GM19372 (cell line): ENCODE measurements around the gene AFF4.
"Not testable (repeated sequence)": the region's sequence is repeated elsewhere in the genome, so short reads cannot be mapped to it uniquely, and the experiment has no call there.

Source experiments
- ATAC-seq: cut with Tn5 transposase; IDR thresholded peaks from one replicate; pipeline ENCODE4 v1.9.1; 2021; ENCODE audit warnings: mild to moderate bottlenecking, low read depth, moderate library complexity; ENCODE audit not compliant: unreplicated experiment

Gene AFF4

GRCh38 chr5:132859889-132860437 is 103.5 kb downstream of the AFF4 start:
- ATAC-seq: no peak

DNA sequence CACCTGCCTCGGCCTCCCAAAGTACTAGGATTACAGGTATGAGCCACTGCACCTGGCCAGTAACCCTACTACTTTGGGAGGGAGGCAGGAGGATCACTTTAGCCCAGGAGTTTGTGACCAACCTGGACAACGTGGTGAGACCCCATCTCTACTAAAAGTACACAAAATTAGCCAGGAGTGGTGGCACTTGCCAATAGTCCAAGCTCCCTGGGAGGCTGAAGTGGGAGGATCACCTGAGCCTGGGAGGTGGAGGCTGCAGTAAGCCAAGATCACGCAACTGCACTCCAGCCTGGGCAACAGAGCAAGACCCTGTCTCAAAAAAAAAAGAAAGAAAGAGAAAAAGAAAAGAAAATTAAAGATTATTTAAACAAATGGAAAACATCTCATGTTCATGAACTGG is 107.4 kb downstream of the AFF4 start:
- no peak for ATAC-seq

DNA sequence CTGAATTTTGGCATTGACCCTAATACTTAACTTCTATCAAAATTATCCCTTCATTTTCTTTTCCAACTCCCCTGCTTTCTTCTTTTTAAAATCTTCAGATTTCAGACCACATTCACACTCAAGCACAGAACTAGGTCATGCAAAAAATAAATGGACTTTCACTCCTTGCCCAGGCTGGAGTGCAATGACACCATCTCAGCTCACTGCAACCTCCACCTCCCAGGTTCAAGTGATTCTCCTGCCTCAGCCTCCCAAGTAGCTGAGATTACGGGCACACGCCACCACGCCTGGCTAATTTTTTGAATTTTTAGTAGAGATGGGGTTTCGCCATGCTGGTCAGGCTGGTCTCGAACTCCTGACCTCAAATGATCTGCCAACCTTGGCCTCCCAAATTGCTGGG is 108.4 kb downstream of the AFF4 start:
- ATAC-seq: not testable (repeated sequence)

GRCh38 chr5:132854301-132854700 is 109.1 kb downstream of the AFF4 start:
- ATAC-seq: no peak

DNA sequence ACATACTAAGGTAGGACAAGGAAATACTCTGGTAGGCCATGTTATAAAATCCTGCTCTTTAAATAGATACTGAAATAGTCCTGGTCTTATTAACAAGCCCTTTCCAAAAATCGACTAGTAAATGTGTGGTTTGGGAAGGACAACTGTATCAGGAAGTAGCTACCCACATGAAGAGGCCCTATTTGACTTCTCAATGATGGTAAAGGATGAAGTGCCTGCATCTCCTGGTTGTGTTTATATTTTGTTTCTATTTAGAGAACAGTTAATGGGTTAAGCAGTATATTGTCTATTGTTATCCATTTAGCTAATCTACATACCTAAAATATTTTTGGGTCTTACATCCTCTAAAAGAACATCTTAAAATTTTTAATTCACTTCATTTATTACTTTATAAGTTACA is 109.6 kb downstream of the AFF4 start:
- ATAC-seq: no peak

- ATAC-seq: no peak
Measured at GRCh38 chr5:132853323-132853722, 110.1 kb downstream of the AFF4 start.

DNA sequence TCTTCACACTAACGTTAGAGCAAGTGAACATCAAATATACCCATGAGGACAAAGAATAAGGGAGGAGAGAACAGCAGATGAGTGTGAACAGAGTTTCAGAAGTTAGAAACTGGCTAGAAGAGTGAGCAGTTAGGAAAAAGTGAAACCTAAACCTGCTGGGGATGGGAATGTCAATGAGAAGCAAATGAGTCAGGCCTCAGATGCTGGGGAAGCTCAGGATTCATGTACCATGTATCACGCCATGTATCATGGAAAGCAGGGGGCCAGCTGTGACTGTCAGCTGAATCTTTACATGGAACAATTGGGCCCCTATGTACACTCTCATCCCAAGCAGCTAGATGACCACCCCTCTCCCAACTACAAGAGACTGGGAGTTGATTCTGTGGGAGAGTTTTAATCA is 113.4 kb downstream of the AFF4 start:
- ATAC-seq: no peak

GRCh38 chr5:132849347-132849746 is 114.1 kb downstream of the AFF4 start:
- ATAC-seq: no peak

GRCh38 chr5:132848270-132848669 is 115.2 kb downstream of the AFF4 start:
- no peak for ATAC-seq

- ATAC-seq: no peak
Measured at GRCh38 chr5:132841305-132841704, 122.1 kb downstream of the AFF4 start.

DNA sequence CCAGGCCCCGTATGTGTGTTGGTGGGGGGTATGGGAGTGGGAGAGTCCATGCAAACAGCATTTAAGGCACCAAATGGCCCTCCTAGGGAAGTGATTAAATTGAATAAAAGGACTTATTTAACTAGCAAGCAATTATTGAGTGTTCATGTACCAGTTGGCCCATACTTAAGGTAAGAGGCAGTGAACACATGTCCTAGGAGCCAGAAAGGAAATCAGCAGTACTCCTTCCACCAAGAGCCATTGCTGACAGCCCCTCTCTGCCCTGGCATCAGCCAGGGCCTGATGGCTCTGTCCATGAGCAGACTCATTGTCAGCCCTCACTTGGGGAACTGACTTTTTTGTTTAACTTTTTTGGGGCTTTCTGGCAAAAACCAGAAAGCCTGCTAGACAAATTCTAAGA is 122.5 kb downstream of the AFF4 start:
- no peak for ATAC-seq

DNA sequence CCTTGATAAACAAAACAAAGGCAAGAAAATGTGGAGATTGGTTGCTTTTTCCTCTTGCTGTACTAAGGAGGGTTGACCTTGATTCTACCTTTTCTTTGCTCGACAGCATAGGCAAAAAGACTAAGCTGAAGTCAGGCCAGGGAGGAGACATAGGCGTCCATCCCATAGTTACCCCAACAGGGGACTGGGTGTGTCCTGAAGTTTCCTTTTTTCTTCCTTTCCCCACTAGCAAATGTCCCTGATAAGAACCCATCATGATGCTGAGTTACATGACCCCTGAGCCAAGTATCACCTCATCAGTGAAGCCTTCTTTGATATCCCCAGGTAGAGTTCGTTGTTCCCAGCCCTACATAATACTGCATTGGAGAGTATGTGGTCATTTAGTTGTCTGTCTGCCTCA is 123.1 kb downstream of the AFF4 start:
- ATAC-seq: no peak

GRCh38 chr5:132839426-132840301 is 123.8 kb downstream of the AFF4 start:
- ATAC-seq: no peak

DNA sequence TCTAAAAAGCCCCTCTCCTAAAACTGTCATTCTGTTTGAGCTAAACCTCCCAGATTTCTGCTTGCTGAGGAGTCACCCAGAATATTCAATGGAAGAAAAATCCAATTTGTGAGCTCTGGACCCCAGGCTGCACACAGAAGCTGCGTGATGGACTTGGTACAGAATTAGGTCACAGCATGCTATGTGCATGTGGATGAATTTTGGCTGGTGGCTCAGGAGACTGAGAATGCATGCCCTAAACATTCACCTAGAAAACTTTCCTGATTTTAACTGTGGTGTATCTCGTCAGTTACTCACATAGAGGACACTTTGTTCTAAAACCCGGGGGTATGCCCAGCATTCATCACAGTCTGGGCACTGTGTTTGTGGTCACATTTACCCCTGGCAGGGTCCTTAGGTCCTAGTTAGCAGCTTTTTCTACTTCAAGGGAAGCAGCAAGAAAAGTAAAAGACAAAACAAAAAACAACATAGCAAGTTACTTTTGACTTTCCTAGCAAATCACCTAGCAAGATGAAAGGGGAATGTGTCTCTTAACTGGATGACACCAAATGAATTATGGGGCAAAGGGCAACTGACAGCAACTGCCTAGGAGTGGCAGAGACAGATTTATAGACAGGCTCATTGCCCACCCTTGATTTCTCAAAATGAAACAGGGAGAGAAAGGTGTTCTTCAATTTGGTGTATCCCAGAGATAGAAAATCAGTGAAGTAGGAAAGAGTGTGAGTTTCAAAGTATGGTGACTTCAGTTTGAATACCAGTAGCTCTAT is 124.7 kb downstream of the AFF4 start:
- ATAC-seq: no peak

GRCh38 chr5:132837868-132838267 is 125.6 kb downstream of the AFF4 start:
- no peak for ATAC-seq

DNA sequence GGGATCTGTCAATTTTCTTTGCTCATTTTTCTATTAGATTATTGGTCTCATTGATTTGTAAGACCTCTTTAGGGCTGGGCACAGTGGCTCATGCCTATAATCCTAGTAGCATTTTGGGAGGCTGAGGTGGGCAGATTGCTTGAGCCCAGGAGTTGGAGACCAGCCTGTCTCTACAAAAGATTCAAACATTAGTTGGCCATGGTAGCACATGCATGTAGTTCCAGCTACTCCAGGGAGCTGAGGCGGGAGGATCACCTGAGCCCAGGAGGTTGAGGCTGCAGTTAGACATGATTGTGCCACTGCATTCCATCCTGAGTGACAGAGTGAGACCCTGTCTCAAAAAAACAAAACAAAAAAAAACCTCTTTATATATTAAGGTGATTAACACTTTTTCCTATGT is 126.6 kb downstream of the AFF4 start:
- no peak for ATAC-seq

DNA sequence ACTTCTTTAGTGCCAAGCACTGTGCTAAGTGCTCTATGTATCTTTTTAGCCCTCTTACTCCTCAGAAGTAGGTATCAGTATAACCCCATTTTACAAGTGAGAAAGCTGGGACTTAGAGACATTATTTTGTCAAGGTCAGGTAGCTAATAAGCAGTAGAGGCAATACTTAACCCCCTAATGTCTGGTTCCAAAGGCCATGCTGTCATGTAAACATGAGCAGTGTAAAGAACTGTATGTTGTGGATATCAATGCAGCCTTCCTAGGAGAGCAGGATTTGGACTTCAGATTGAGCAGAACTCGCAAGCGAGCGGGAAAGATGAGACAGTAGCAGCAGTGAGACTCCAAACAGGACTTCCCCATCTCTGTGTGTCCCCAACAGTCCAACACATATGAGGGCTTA is 129.4 kb downstream of the AFF4 start:
- no peak for ATAC-seq

GRCh38 chr5:132832612-132833011 is 130.8 kb downstream of the AFF4 start:
- ATAC-seq: no peak

- ATAC-seq: no peak
Measured at GRCh38 chr5:132831095-132831860, 132.2 kb downstream of the AFF4 start.

- ATAC-seq: peak; percentile 70
Measured at GRCh38 chr5:132830436-132831094, 132.9 kb downstream of the AFF4 start, which contains the start of gene SHROOM1. TSS of gene SHROOM1 (minus strand) at chr5:132830647. CDS start at chr5:132826140, 4,507 bp downstream.
